Neural progenitor cell (in vitro differentiated cells): ENCODE measurements around the gene CENATAC.
"Not testable (repeated sequence)": the region's sequence is repeated elsewhere in the genome, so short reads cannot be mapped to it uniquely, and the experiment has no call there.

Source experiments
- CTCF ChIP-seq: fragments of 200-600 bp; sonication (generic); IDR thresholded peaks from 2 replicates; pipeline ENCODE4 v1.5.1; 2017; ENCODE audit warnings: antibody characterized with exemption, mild to moderate bottlenecking
- EZH2 ChIP-seq: fragments of 200-600 bp; sonication (generic); IDR thresholded peaks from 2 replicates; pipeline ENCODE4 v1.6.1; 2017; ENCODE audit warnings: antibody characterized with exemption, mild to moderate bottlenecking, moderate library complexity

GRCh38 chr11:119039471-119039870, 41.5 kb downstream of the CENATAC start:
- not testable (repeated sequence) for TF ChIP-seq CTCF, EZH2
